Immature natural killer cell (primary cell): ENCODE measurements around the gene PTPRE. TPM values are rescaled to one million over a fixed set of nuclear protein-coding genes. Genes with fewer than 3 reads are reported as not detected.

Experiments used
- DNase-seq, 3 donors: peaks; one replicate each; pipeline ENCODE4 v3.0.0; 2022; ENCODE audit warnings: mixed read lengths in 1 of 3
- H3K27ac Mint-ChIP-seq, 6 donors: one replicate each; pipeline ENCODE4 v1.8.0; 2020; ENCODE audit warnings: mixed read lengths in 6 of 6, mild to moderate bottlenecking in 5 of 6, inconsistent platforms in 4 of 6, moderate library complexity in 3 of 6
- H3K27me3 Mint-ChIP-seq, 3 donors: one replicate each; pipeline ENCODE4 v1.8.0; 2020 to 2021; ENCODE audit warnings: low read depth in 3 of 3, mild to moderate bottlenecking in 3 of 3, mixed read lengths in 3 of 3, moderate library complexity in 3 of 3, inconsistent platforms in 1 of 3
- H3K36me3 Mint-ChIP-seq, 3 donors: one replicate each; pipeline ENCODE4 v1.8.0; 2020; ENCODE audit warnings: mixed read lengths in 3 of 3, inconsistent platforms in 2 of 3, mild to moderate bottlenecking in 2 of 3
- H3K4me1 Mint-ChIP-seq, 2 donors: one replicate each; pipeline ENCODE4 v1.8.0; 2020; ENCODE audit warnings: inconsistent platforms in 2 of 2, mild to moderate bottlenecking in 2 of 2, mixed read lengths in 2 of 2, moderate library complexity in 1 of 2
- H3K4me3 Mint-ChIP-seq, 5 donors: one replicate each; pipeline ENCODE4 v1.8.0; 2020; ENCODE audit warnings: mild to moderate bottlenecking in 5 of 5, mixed read lengths in 5 of 5, inconsistent platforms in 3 of 5, moderate library complexity in 3 of 5
- H3K9me3 Mint-ChIP-seq, 6 donors: one replicate each; pipeline ENCODE4 v1.8.0; 2020; ENCODE audit warnings: mild to moderate bottlenecking in 6 of 6, mixed read lengths in 6 of 6, inconsistent platforms in 4 of 6, moderate library complexity in 3 of 6
- polyA plus RNA-seq, 3 donors: library from polyadenylated mRNA; unstranded; fragments of 300-500 nt; fragmentation: Illumina TruSeq; gene quantifications; one replicate each; pipeline ENCODE4 v1.2.3, GENCODE V29; 2021

The PTPRE gene
- polyA plus RNA-seq, 3 donors from 2014 or later = 35.7 to 73.1 (median 40.3) TPM

- H3K36me3 Mint-ChIP-seq = no peaks in the 10 kb centered on the region
- H3K4me1 Mint-ChIP-seq = peaks cover 4 to 13% of the 10 kb centered on the region in 2 donors
- H3K27me3 Mint-ChIP-seq = peaks cover 2 to 7% (median 2%) of the 10 kb centered on the region in 3 donors
- no peak for DNase-seq
- no peaks in the 10 kb centered on the region for H3K9me3 Mint-ChIP-seq
- H3K4me3 Mint-ChIP-seq = no peak overlapping the region
- H3K27ac Mint-ChIP-seq = peak overlapping the region in 5 of 6 donors; percentile 21 to 59 (median 28)
Measured at GRCh38 chr10:128036746-128037543, 130.0 kb downstream of the PTPRE start.

DNA sequence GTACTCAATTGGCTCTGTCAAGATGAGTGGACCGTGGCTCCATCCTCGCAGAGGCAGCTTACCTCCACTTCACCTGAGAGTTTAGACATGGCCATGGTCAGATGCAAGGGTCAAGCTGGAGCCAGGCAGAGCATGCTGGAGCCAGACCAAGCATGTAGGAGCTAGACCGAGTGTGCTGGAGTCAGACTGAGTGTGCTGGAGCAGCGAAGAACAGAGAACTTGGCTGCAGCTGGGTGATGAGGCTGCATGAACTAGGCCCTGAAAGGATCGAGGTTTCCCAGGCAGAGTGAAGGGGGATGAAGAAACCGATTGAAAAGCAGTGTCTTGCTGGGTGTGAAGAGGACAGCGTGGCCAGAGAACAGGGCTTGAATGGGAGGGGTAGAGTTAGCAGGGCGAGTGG, 133.2 kb downstream of the PTPRE start:
- no peaks in the 10 kb centered on the region for H3K36me3 Mint-ChIP-seq
- DNase-seq = no peak
- H3K4me1 Mint-ChIP-seq = peaks cover 26 to 34% of the 10 kb centered on the region in 2 donors
- H3K27ac Mint-ChIP-seq = peak overlapping the region in 5 of 6 donors; percentile 25 to 86 (median 71)
- H3K4me3 Mint-ChIP-seq = no peak overlapping the region
- no peaks in the 10 kb centered on the region for H3K9me3 Mint-ChIP-seq
- H3K27me3 Mint-ChIP-seq = peaks cover 2 to 10% (median 7%) of the 10 kb centered on the region in 3 donors

DNA sequence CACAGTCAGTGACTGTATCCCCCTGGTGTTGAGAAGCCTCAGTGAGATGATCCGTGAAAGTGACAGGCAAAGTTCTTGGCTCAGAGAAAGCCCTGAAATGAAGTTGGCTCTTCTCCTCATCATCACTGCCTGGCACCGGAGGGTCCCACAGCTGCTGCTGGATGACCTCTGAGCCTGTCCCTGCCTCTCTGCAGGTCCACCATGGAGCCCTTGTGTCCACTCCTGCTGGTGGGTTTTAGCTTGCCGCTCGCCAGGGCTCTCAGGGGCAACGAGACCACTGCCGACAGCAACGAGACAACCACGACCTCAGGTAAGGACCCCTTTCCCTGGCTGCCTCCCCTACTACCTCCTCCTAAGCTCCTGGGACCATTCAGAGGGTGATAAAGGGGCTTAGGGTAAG, 133.8 kb downstream of the PTPRE start:
- H3K9me3 Mint-ChIP-seq = no peaks in the 10 kb centered on the region
- no peak for DNase-seq
- no peaks in the 10 kb centered on the region for H3K36me3 Mint-ChIP-seq
- peaks cover 2 to 7% (median 7%) of the 10 kb centered on the region in 3 donors for H3K27me3 Mint-ChIP-seq
- no peak overlapping the region for H3K4me3 Mint-ChIP-seq
- peak overlapping the region in 5 of 6 donors; percentile 65 to 97 (median 86) for H3K27ac Mint-ChIP-seq
- H3K4me1 Mint-ChIP-seq = peaks cover 28 to 37% of the 10 kb centered on the region in 2 donors

DNA sequence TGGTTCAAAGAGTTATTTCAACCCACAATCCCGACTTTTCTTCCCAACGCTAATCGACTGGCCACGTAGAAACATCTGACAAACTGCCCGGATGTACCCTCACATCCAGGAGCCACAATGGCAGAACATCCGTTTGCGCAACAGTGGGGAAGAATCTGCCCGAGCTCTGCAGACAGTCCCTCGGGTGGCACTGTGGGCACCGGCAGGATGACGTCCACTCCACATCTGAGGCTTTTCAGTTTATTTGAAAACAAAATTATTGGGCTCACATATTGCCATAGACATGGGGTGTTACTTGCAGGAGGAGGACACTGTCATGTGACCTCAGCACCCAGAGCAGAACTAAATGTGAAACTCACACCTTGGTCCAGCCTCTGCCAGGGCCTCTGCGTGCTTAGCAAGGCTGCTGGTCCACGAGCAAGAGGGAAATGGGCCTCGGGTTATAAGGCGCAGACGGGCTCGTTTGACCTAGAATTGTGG, 135.3 kb downstream of the PTPRE start:
- Mint-ChIP-seq H3K4me3 (peak overlapping the region; percentile 26 to 69 (median 68)), H3K4me1 (peaks cover 42 to 49% of the 10 kb centered on the region in 2 donors), H3K27ac (peak overlapping the region; percentile 88 to 97 (median 94)), H3K36me3 (no peaks in the 10 kb centered on the region), H3K9me3 (no peaks in the 10 kb centered on the region), H3K27me3 (peaks cover under 1 to 9% (median 7%) of the 10 kb centered on the region in 3 donors)
- DNase-seq = peak; percentile 78 to 86 (median 80)

DNA sequence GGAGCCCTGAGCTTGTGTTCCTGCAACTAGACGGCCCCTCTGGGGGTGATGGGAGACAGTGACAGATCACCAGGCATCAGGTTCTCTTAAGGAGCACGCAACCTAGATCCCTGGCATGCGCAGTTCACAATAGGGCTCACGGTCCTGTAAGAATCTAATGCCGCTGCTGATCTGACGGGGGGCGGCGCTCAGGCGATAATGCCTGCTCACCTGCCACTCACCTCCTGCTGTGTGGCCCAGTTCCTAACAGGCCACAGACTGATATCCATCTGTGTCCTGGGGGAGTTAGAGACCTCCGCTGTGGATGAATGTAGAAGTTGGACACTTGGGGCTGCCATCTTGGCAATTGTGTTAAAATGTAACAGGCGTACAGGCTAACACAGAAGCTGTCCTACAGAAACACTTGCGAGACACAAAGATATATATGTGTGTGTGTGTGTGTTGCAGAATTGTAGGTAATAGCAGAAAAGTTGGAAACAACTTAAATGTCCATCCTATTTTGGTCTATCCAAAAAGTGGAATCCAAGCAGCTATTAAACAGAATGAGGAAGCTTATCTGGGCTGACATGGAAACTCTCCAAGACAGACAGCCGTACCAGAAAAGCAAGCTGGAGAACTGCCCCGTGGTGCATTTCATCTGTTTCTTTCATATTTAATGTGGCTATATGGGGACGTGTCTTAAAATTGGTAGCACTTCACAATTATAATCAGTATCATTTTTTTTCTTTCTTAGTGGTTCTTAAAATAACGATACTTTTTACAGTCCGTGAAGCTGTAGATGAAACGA, 136.5 kb downstream of the PTPRE start:
- no peaks in the 10 kb centered on the region for H3K9me3 Mint-ChIP-seq
- H3K4me1 Mint-ChIP-seq = peaks cover 55 to 60% of the 10 kb centered on the region in 2 donors
- peak overlapping the region; percentile 24 to 88 (median 66) for H3K27ac Mint-ChIP-seq
- no peak overlapping the region for H3K4me3 Mint-ChIP-seq
- peaks cover 0 to 4% (median 3%) of the 10 kb centered on the region in 3 donors for H3K36me3 Mint-ChIP-seq
- H3K27me3 Mint-ChIP-seq = peaks cover 11 to 21% (median 19%) of the 10 kb centered on the region in 3 donors
- no peak for DNase-seq

DNA sequence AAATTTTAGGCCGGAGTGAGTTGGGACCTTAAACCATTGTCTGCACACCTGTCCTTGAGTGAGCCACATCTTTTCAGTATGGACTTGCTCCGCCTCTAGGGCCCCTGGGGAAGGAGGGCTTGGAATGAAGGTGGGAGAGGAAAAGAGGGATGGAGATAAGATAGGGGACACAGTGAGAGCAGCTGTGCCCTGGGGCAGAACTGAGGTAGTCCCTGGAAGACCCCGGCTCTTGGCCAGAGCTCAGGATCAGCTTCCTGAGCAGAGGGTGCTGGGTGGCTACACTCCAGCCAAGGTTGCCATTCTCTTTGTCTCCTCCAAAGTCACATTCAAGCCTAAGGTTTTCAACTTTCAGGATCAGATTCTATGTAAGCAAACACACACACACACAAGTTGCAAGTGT, 137.3 kb downstream of the PTPRE start:
- Mint-ChIP-seq H3K27ac (peak overlapping the region; percentile 39 to 99 (median 80)), H3K9me3 (no peaks in the 10 kb centered on the region), H3K4me1 (peaks cover 63 to 68% of the 10 kb centered on the region in 2 donors), H3K36me3 (peaks cover 0 to 8% (median 4%) of the 10 kb centered on the region in 3 donors), H3K4me3 (no peak overlapping the region), H3K27me3 (peaks cover 11 to 28% (median 23%) of the 10 kb centered on the region in 3 donors)
- no peak for DNase-seq

DNA sequence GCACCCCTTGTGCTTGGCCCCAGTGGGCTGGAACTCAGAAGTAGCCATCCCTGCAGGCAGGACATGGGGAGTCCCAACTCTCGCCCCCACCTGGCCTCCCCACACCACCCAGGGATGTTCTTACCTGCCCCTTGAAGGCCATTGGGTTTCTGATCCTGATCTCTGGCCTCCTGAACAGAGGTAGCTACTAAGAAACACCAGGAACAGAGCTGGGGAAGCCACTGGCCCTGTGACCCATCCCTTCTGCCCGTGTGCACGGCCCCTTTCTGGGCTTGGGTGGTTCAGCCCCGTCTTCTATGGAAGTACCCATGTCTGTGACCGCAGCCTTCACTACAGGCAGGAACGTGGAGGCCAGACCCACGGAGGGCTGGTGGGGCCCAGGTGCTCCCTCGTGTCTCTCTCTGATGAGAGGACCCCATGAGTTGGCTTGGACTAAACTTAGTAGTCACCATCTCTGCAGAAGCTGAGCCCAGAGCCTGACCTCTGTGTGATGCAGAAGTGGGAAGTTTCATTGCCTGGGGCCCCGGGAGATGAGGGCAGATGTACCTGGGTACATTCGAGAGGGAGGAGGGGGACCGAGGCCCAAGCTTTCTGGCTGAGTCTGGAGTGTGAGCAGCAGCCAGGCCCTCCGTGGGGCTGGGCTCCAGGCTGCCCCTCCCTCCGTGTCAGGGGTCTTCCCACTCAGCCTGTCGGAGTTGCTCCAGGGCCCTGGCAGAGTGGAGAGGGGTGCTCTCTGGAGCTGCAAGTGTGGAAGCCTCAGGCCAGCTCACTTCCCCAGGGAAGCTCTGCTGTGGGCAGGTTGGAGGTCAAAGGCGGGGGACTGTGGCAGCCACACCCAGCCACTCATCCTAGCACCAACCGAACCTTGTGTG, 138.3 kb downstream of the PTPRE start:
- Mint-ChIP-seq H3K4me3 (no peak overlapping the region), H3K9me3 (no peaks in the 10 kb centered on the region), H3K27ac (peak overlapping the region; percentile 75 to 99 (median 94)), H3K4me1 (peaks cover 73 to 76% of the 10 kb centered on the region in 2 donors), H3K27me3 (peaks cover 11 to 37% (median 28%) of the 10 kb centered on the region in 3 donors), H3K36me3 (peaks cover 4 to 13% (median 5%) of the 10 kb centered on the region in 3 donors)
- DNase-seq = no peak

DNA sequence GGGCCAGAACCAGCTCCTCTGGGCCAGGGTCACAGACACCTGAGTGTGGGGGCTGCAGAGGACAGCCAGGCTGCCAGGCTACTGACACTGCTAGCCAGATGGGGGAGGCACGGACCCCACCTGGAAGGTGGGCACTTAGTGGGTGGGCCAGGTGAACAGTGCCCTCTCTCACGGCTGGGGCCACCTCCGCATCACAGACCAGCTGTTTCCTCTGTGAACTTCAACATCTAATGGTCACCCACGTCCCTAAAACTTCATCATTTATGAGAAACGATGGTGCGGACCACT, 138.9 kb downstream of the PTPRE start:
- peaks cover 11 to 41% (median 28%) of the 10 kb centered on the region in 3 donors for H3K27me3 Mint-ChIP-seq
- peak overlapping the region in 4 of 5 donors; percentile 18 to 68 (median 42) for H3K4me3 Mint-ChIP-seq
- peak overlapping the region; percentile 89 to 99 (median 94) for H3K27ac Mint-ChIP-seq
- H3K9me3 Mint-ChIP-seq = no peaks in the 10 kb centered on the region
- DNase-seq = no peak
- peaks cover 78 to 81% of the 10 kb centered on the region in 2 donors for H3K4me1 Mint-ChIP-seq
- peaks cover 9 to 19% (median 11%) of the 10 kb centered on the region in 3 donors for H3K36me3 Mint-ChIP-seq

DNA sequence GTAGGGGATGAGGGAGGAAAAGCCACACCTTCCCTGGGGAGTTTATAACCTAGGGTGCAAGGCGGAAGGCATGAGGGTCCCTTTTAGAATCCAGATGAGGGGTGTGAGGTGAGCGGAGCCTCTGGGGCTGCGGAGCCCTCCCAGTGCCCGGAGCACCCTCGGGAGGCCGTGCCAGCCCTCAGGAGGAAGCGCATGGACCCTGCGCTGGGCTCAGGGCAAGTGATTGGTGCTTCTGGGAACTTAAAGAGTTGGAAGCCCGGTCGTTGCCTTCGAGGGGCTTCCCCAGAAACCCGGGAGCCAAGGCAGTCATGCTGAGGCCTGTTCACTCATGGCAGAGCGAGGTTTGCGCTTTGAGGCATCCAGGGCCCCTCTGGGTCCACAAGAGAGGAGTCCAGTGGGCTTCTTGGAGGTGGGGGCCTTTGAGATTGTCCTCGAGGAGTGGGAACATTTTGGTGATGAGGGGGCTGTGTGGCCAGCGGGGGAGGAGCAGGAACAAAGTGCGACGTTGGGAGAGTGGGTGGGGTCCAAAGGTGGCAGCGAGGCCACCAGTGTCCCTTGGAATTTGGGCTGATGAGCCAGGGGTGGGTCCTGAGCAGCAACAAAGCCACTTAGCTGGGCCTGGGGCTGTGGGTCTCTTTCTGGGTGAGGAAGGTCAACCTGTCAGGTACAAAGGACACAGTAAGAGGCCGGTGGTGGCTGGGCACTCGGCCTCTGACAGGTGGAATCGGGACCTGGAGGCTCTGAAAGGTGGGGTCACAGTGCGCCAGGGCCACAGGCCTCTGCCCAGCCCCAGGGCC, 139.5 kb downstream of the PTPRE start:
- no peak for DNase-seq
- Mint-ChIP-seq H3K9me3 (no peaks in the 10 kb centered on the region), H3K4me1 (peaks cover 84% of the 10 kb centered on the region in 2 donors)

GRCh38 chr10:128046953-128047290, 140.0 kb downstream of the PTPRE start:
- Mint-ChIP-seq H3K9me3 (no peaks in the 10 kb centered on the region), H3K27ac (peak overlapping the region; percentile 98 to 99 (median 99)), H3K4me1 (peaks cover 85 to 86% of the 10 kb centered on the region in 2 donors), H3K4me3 (peak overlapping the region; percentile 88 to 94 (median 92)), H3K36me3 (peaks cover 11 to 30% (median 18%) of the 10 kb centered on the region in 3 donors), H3K27me3 (peaks cover 11 to 46% (median 31%) of the 10 kb centered on the region in 3 donors)
- no peak for DNase-seq

More for the DNA sequence above, 139.5 kb downstream of the PTPRE start:
- Mint-ChIP-seq H3K27me3 (peaks cover 11 to 46% (median 28%) of the 10 kb centered on the region in 3 donors), H3K27ac (peak overlapping the region; percentile 98 to 99 (median 99)), H3K4me3 (peak overlapping the region; percentile 30 to 94 (median 42)), H3K36me3 (peaks cover 11 to 25% (median 15%) of the 10 kb centered on the region in 3 donors)

DNA sequence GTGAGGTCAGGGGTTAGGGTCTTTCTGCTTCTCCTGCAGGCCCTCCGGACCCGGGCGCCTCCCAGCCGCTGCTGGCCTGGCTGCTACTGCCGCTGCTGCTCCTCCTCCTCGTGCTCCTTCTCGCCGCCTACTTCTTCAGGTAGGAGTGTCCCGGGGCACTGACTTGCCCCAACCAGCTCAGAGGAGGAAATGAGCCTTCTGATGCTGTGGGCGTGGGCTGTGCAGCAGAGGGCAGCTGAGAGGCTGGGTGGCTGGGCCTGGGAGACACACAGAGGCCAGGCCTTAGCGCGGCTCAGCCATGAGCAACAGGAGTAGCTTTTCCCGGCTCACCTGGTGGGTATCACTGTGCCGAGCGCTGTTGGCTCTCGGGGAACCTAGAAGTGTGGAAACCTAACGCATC, 140.4 kb downstream of the PTPRE start:
- Mint-ChIP-seq H3K4me3 (peak overlapping the region; percentile 88 to 94 (median 92)), H3K4me1 (peaks cover 85 to 86% of the 10 kb centered on the region in 2 donors), H3K27ac (peak overlapping the region; percentile 98 to 99 (median 99)), H3K36me3 (peaks cover 14 to 35% (median 18%) of the 10 kb centered on the region in 3 donors), H3K9me3 (no peaks in the 10 kb centered on the region), H3K27me3 (peaks cover 11 to 43% (median 32%) of the 10 kb centered on the region in 3 donors)
- DNase-seq = peak; percentile 87 to 89 (median 89)
